ENCODE data around the gene C1orf35.

Gene C1orf35

GRCh38 chr1:228109073-228109961, 6.2 kb upstream of the C1orf35 start, which contains the start of gene MRPL55:
Gene MRPL55, minus strand, starts transcription at chr1:228109299. Its CDS starts 1,039 bp downstream, at chr1:228108260.
- FAIRE-seq = no peak

GRCh38 chr1:228108742-228109072, 5.6 kb upstream of the C1orf35 start:
- no peak for FAIRE-seq

GRCh38 chr1:228108055-228108690, 5.0 kb upstream of the C1orf35 start:
- FAIRE-seq = no peak

GRCh38 chr1:228107636-228108035, 4.5 kb upstream of the C1orf35 start:
- FAIRE-seq = no peak

GRCh38 chr1:228106800-228107054, 3.6 kb upstream of the C1orf35 start:
- no peak for FAIRE-seq

- no peak for FAIRE-seq
Observed at GRCh38 chr1:228105996-228106799, 3.1 kb upstream of the C1orf35 start.

GRCh38 chr1:228105270-228105995, 2.3 kb upstream of the C1orf35 start:
- FAIRE-seq = no peak

- FAIRE-seq = no peak
Observed at GRCh38 chr1:228104526-228105269, 1.6 kb upstream of the C1orf35 start.

GRCh38 chr1:228101994-228102790, 933 bp downstream of the C1orf35 start:
- FAIRE-seq = no peak

- no peak for FAIRE-seq
Observed at GRCh38 chr1:228101614-228101993, 1.5 kb downstream of the C1orf35 start.

- FAIRE-seq = no peak
Observed at GRCh38 chr1:228100822-228101613, 2.1 kb downstream of the C1orf35 start.

- FAIRE-seq = no peak
Observed at GRCh38 chr1:228099331-228099732, 3.8 kb downstream of the C1orf35 start.

GRCh38 chr1:228098323-228098931, 4.7 kb downstream of the C1orf35 start:
- FAIRE-seq = no peak

GRCh38 chr1:228097333-228098081, 5.6 kb downstream of the C1orf35 start:
- no peak for FAIRE-seq

- FAIRE-seq = no peak
Observed at GRCh38 chr1:228096416-228097332, 6.5 kb downstream of the C1orf35 start.

GRCh38 chr1:228095938-228096337, 7.2 kb downstream of the C1orf35 start:
- FAIRE-seq = no peak

- FAIRE-seq = no peak
Observed at GRCh38 chr1:228095161-228095560, 8.0 kb downstream of the C1orf35 start.

GRCh38 chr1:228094432-228095016, 8.6 kb downstream of the C1orf35 start:
- FAIRE-seq = no peak

All from endometrium (tissue), 2 donors.